Fibroblast of pulmonary artery (primary cell): Measurements from ENCODE around the gene PPP1R14D.
A peak's percentile ranks its signal among the peaks of the same experiment; 100 is the strongest.

Source experiments
- DNase-seq: peaks from one replicate; pipeline ENCODE4 v3.0.0-alpha.2; 2010; ENCODE audit warnings: low read depth
- H3K4me3 ChIP-seq: replicated peaks from 2 replicates; pipeline ENCODE4 v1.5.1; 2011; ENCODE audit warnings: low read depth, mild to moderate bottlenecking, control low read depth, low read length, moderate library complexity
- TF ChIP-seq, protein P1 (sequence below): IDR thresholded peaks from 2 replicates; pipeline ENCODE4 v1.5.1; 2011; ENCODE audit warnings: mild to moderate bottlenecking, control low read depth, low read length, inconsistent platforms; ENCODE audit errors: missing control alignments

The PPP1R14D gene

GRCh38 chr15:40858706-40859105, 30.2 kb upstream of the PPP1R14D start:
- H3K4me3 ChIP-seq: no peak overlapping the region
- no peak for DNase-seq
- TF ChIP-seq, protein P1, sequence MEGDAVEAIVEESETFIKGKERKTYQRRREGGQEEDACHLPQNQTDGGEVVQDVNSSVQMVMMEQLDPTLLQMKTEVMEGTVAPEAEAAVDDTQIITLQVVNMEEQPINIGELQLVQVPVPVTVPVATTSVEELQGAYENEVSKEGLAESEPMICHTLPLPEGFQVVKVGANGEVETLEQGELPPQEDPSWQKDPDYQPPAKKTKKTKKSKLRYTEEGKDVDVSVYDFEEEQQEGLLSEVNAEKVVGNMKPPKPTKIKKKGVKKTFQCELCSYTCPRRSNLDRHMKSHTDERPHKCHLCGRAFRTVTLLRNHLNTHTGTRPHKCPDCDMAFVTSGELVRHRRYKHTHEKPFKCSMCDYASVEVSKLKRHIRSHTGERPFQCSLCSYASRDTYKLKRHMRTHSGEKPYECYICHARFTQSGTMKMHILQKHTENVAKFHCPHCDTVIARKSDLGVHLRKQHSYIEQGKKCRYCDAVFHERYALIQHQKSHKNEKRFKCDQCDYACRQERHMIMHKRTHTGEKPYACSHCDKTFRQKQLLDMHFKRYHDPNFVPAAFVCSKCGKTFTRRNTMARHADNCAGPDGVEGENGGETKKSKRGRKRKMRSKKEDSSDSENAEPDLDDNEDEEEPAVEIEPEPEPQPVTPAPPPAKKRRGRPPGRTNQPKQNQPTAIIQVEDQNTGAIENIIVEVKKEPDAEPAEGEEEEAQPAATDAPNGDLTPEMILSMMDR: no peak

DNA sequence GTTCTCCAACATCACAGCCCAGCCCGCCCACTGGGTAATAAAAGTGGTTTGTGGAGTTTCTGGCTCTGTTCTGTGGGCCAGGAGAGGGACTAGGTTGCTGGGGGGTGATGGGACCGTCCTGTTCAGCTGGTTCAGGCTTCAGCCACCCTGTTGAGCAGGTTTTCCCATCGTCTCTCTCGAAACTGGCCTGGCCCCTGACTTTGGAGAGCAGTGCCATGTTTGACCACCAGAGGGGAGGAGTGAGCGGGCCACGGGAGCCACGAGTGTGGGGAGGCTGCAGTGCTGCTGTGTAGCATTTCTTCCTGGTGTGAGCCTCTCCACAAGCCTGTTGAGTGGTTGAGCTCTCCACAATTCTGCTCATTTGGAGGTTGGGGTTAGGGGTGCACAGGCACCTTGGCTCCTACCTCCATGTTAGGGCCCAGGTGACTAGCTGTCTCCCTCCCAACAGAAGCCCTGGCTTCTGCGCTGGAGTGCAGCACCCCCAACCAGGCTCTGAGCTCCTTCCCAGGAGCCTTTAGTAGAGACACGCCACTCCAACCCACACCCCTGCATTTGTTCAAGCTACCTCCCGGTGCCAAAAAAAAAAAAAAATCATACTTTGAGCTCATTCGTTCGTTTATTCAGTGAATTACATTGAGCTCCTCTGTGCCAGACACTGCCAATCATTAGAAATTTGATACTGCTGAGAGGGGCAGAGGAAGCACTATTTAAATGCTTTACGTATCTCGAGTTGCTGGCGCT, 29.3 kb upstream of the PPP1R14D start:
- peak; percentile 73 for DNase-seq
- TF ChIP-seq, protein P1: peak; percentile 99
- no peak overlapping the region for H3K4me3 ChIP-seq

GRCh38 chr15:40856746-40857145, 28.2 kb upstream of the PPP1R14D start:
- DNase-seq: no peak
- H3K4me3 ChIP-seq: no peak overlapping the region
- TF ChIP-seq, protein P1: no peak

DNA sequence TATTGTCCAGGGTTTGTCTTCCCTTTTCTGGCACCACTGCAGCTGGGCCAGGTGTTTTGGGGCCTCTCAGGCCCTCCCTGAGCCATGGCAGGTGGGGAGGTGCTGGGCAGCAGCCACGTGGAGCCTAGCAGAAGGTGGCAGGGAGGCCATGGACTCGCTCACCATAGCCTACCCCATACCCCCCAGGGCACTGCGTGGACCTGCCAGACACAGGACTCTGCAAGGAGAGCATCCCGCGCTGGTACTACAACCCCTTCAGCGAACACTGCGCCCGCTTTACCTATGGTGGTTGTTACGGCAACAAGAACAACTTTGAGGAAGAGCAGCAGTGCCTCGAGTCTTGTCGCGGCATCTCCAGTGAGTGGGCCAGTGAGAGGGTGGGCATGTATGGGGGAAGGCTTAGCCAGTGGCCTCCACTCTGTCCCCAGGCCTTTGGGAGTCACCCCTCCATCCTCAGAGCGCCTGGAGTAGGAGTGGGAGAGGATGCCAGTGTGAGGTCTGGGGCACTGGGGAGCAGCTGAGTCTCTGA, 27.3 kb upstream of the PPP1R14D start:
- TF ChIP-seq, protein P1: no peak
- no peak for DNase-seq

GRCh38 chr15:40854161-40854560, 25.7 kb upstream of the PPP1R14D start:
- DNase-seq: no peak
- TF ChIP-seq, protein P1: no peak
- H3K4me3 ChIP-seq: no peak overlapping the region

More for the DNA sequence above, 27.3 kb upstream of the PPP1R14D start:
- no peak overlapping the region for H3K4me3 ChIP-seq

DNA sequence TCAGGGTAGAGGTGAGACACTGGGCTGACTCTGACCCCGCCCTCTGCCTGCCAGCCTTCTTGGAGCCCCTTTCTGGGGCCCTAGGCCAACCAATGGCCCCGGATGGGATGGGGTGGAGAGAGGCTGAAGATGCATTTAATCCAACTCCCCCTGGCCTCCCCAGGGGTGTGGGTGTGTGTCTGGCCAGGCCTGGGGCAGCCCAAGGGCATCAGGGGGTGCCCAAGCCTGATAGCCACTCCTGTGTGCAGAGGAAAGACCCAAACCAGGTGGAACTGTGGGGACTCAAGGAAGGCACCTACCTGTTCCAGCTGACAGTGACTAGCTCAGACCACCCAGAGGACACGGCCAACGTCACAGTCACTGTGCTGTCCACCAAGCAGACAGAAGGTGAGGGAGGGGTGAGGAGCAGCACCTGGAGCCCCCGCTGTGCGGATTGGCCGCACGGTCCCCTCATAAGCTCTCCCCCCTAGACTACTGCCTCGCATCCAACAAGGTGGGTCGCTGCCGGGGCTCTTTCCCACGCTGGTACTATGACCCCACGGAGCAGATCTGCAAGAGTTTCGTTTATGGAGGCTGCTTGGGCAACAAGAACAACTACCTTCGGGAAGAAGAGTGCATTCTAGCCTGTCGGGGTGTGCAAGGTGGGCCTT, 24.9 kb upstream of the PPP1R14D start:
- no peak overlapping the region for H3K4me3 ChIP-seq
- DNase-seq: no peak
- TF ChIP-seq, protein P1: no peak
